ENCODE measurements around the gene LMTK2. TPM values are rescaled to one million over a fixed set of nuclear protein-coding genes. Genes with fewer than 3 reads are reported as not detected.

The LMTK2 gene
- total RNA-seq, 1 donor from 2014 or later: 17.7 TPM

GRCh38 chr7:98085674-98086073 lies 21.0 kb upstream of the LMTK2 start:
- no peaks in the 10 kb centered on the region for H3K27me3 Mint-ChIP-seq (ENCODE audit: insufficient read depth)

GRCh38 chr7:98086281-98086718 lies 20.4 kb upstream of the LMTK2 start:
- no peaks in the 10 kb centered on the region for H3K27me3 Mint-ChIP-seq (ENCODE audit: insufficient read depth)
- H3K4me3 Mint-ChIP-seq: no peak overlapping the region
- intact Hi-C loops (cut with micrococcal nuclease): no loop called here
- DNase-seq (ENCODE audit: low spot score): no peak
- no peaks in the 10 kb centered on the region for H3K9me3 Mint-ChIP-seq
- H3K4me1 Mint-ChIP-seq (ENCODE audit: low read depth): no peaks in the 10 kb centered on the region
- no peaks in the 10 kb centered on the region for H3K36me3 Mint-ChIP-seq (ENCODE audit: low read depth)
- no peak overlapping the region for H3K27ac Mint-ChIP-seq

More at GRCh38 chr7:98085674-98086073, 21.0 kb upstream of the LMTK2 start:
- no peaks in the 10 kb centered on the region for H3K4me1 Mint-ChIP-seq (ENCODE audit: low read depth)
- H3K4me3 Mint-ChIP-seq: no peak overlapping the region
- no peak for DNase-seq (ENCODE audit: low spot score)
- no peaks in the 10 kb centered on the region for H3K9me3 Mint-ChIP-seq
- H3K36me3 Mint-ChIP-seq (ENCODE audit: low read depth): no peaks in the 10 kb centered on the region
- H3K27ac Mint-ChIP-seq: no peak overlapping the region
- intact Hi-C loops (cut with micrococcal nuclease): no loop called here

- intact Hi-C loops (cut with micrococcal nuclease): no loop called here
- no peak for DNase-seq (ENCODE audit: low spot score)
- Mint-ChIP-seq H3K27me3 (ENCODE audit: insufficient read depth) (no peaks in the 10 kb centered on the region), H3K4me3 (no peak overlapping the region), H3K27ac (no peak overlapping the region), H3K36me3 (ENCODE audit: low read depth) (no peaks in the 10 kb centered on the region), H3K4me1 (ENCODE audit: low read depth) (no peaks in the 10 kb centered on the region), H3K9me3 (no peaks in the 10 kb centered on the region)
Observed at GRCh38 chr7:98088109-98088508, 18.6 kb upstream of the LMTK2 start.

GRCh38 chr7:98090116-98090515 lies 16.5 kb upstream of the LMTK2 start:
- Mint-ChIP-seq H3K27ac (no peak overlapping the region), H3K36me3 (ENCODE audit: low read depth) (no peaks in the 10 kb centered on the region), H3K27me3 (ENCODE audit: insufficient read depth) (peaks cover 7% of the 10 kb centered on the region), H3K4me1 (ENCODE audit: low read depth) (no peaks in the 10 kb centered on the region), H3K9me3 (no peaks in the 10 kb centered on the region), H3K4me3 (no peak overlapping the region)
- no peak for DNase-seq (ENCODE audit: low spot score)
- intact Hi-C loops (cut with micrococcal nuclease): no loop called here

GRCh38 chr7:98091061-98091460 lies 15.6 kb upstream of the LMTK2 start:
- Mint-ChIP-seq H3K27ac (no peak overlapping the region), H3K27me3 (ENCODE audit: insufficient read depth) (peaks cover 7% of the 10 kb centered on the region), H3K36me3 (ENCODE audit: low read depth) (no peaks in the 10 kb centered on the region), H3K4me3 (no peak overlapping the region), H3K9me3 (no peaks in the 10 kb centered on the region), H3K4me1 (ENCODE audit: low read depth) (no peaks in the 10 kb centered on the region)
- intact Hi-C loops (cut with micrococcal nuclease): no loop called here
- no peak for DNase-seq (ENCODE audit: low spot score)

GRCh38 chr7:98091523-98091922 lies 15.1 kb upstream of the LMTK2 start:
- Mint-ChIP-seq H3K27ac (no peak overlapping the region), H3K9me3 (peaks cover 2% of the 10 kb centered on the region), H3K27me3 (ENCODE audit: insufficient read depth) (peaks cover 7% of the 10 kb centered on the region), H3K36me3 (ENCODE audit: low read depth) (no peaks in the 10 kb centered on the region), H3K4me3 (no peak overlapping the region), H3K4me1 (ENCODE audit: low read depth) (no peaks in the 10 kb centered on the region)
- DNase-seq (ENCODE audit: low spot score): no peak
- intact Hi-C loops (cut with micrococcal nuclease): no loop called here

GRCh38 chr7:98097042-98097645 lies 9.5 kb upstream of the LMTK2 start:
- H3K9me3 Mint-ChIP-seq: peaks cover 31% of the 10 kb centered on the region
- intact Hi-C loops (cut with micrococcal nuclease): no loop called here
- H3K27me3 Mint-ChIP-seq (ENCODE audit: insufficient read depth): peaks cover 15% of the 10 kb centered on the region
- H3K36me3 Mint-ChIP-seq (ENCODE audit: low read depth): no peaks in the 10 kb centered on the region
- no peak overlapping the region for H3K4me3 Mint-ChIP-seq
- H3K4me1 Mint-ChIP-seq (ENCODE audit: low read depth): no peaks in the 10 kb centered on the region
- no peak for DNase-seq (ENCODE audit: low spot score)
- no peak overlapping the region for H3K27ac Mint-ChIP-seq

- Mint-ChIP-seq H3K4me1 (ENCODE audit: low read depth) (no peaks in the 10 kb centered on the region), H3K36me3 (ENCODE audit: low read depth) (no peaks in the 10 kb centered on the region)
Observed at GRCh38 chr7:98100088-98100487, 6.6 kb upstream of the LMTK2 start.

GRCh38 chr7:98102170-98102569 lies 4.5 kb upstream of the LMTK2 start:
- peaks cover 5% of the 10 kb centered on the region for H3K4me1 Mint-ChIP-seq (ENCODE audit: low read depth)
- no peak overlapping the region for H3K4me3 Mint-ChIP-seq
- H3K27me3 Mint-ChIP-seq (ENCODE audit: insufficient read depth): peaks cover 8% of the 10 kb centered on the region
- peaks cover 23% of the 10 kb centered on the region for H3K9me3 Mint-ChIP-seq
- intact Hi-C loops (cut with micrococcal nuclease): no loop called here
- H3K36me3 Mint-ChIP-seq (ENCODE audit: low read depth): no peaks in the 10 kb centered on the region
- H3K27ac Mint-ChIP-seq: no peak overlapping the region
- no peak for DNase-seq (ENCODE audit: low spot score)

More at GRCh38 chr7:98100088-98100487, 6.6 kb upstream of the LMTK2 start:
- Mint-ChIP-seq H3K9me3 (peaks cover 32% of the 10 kb centered on the region), H3K4me3 (no peak overlapping the region), H3K27me3 (ENCODE audit: insufficient read depth) (peaks cover 8% of the 10 kb centered on the region), H3K27ac (no peak overlapping the region)
- intact Hi-C loops (cut with micrococcal nuclease): no loop called here
- DNase-seq (ENCODE audit: low spot score): no peak

- peaks cover 2% of the 10 kb centered on the region for H3K36me3 Mint-ChIP-seq (ENCODE audit: low read depth)
- no peaks in the 10 kb centered on the region for H3K27me3 Mint-ChIP-seq (ENCODE audit: insufficient read depth)
- peak overlapping the region; percentile 96 for H3K4me3 Mint-ChIP-seq
- H3K4me1 Mint-ChIP-seq (ENCODE audit: low read depth): peaks cover 27% of the 10 kb centered on the region
- no peak for DNase-seq (ENCODE audit: low spot score)
- intact Hi-C loops (cut with micrococcal nuclease): loop anchor here (1.0 to 5.0 kb wide), 9 partner anchors 27 to 989 kb away; partner anchors contain the start of genes ASNS, BRI3, SDHAF3 and TECPR1
- peaks cover 5% of the 10 kb centered on the region for H3K9me3 Mint-ChIP-seq
- peak overlapping the region; percentile 88 for H3K27ac Mint-ChIP-seq
Observed at GRCh38 chr7:98105942-98106544, 619 bp upstream of the LMTK2 start.

- DNase-seq (ENCODE audit: low spot score): no peak
- H3K4me3 Mint-ChIP-seq: peak overlapping the region; percentile 96
- no peaks in the 10 kb centered on the region for H3K27me3 Mint-ChIP-seq (ENCODE audit: insufficient read depth)
- intact Hi-C loops (cut with micrococcal nuclease): loop anchor here (2.0 to 5.0 kb wide), 3 partner anchors 173 to 990 kb away; partner anchors contain the start of genes BRI3, SDHAF3 and TRRAP
- peaks cover 2% of the 10 kb centered on the region for H3K36me3 Mint-ChIP-seq (ENCODE audit: low read depth)
- peak overlapping the region; percentile 36 for H3K27ac Mint-ChIP-seq
- H3K4me1 Mint-ChIP-seq (ENCODE audit: low read depth): peaks cover 27% of the 10 kb centered on the region
- H3K9me3 Mint-ChIP-seq: no peaks in the 10 kb centered on the region
Observed at GRCh38 chr7:98107313-98107721, 655 bp downstream of the LMTK2 start.

- H3K27me3 Mint-ChIP-seq (ENCODE audit: insufficient read depth): no peaks in the 10 kb centered on the region
- peaks cover 27% of the 10 kb centered on the region for H3K4me1 Mint-ChIP-seq (ENCODE audit: low read depth)
Observed at GRCh38 chr7:98110249-98111022, 3.8 kb downstream of the LMTK2 start.

GRCh38 chr7:98112077-98112476 lies 5.4 kb downstream of the LMTK2 start:
- Mint-ChIP-seq H3K4me1 (ENCODE audit: low read depth) (peaks cover 23% of the 10 kb centered on the region), H3K9me3 (peaks cover 3% of the 10 kb centered on the region), H3K27ac (no peak overlapping the region), H3K27me3 (ENCODE audit: insufficient read depth) (no peaks in the 10 kb centered on the region), H3K4me3 (no peak overlapping the region), H3K36me3 (ENCODE audit: low read depth) (peaks cover 4% of the 10 kb centered on the region)
- intact Hi-C loops (cut with micrococcal nuclease): no loop called here
- DNase-seq (ENCODE audit: low spot score): no peak

More at GRCh38 chr7:98110249-98111022, 3.8 kb downstream of the LMTK2 start:
- Mint-ChIP-seq H3K4me3 (no peak overlapping the region), H3K27ac (no peak overlapping the region), H3K36me3 (ENCODE audit: low read depth) (peaks cover 4% of the 10 kb centered on the region), H3K9me3 (peaks cover 3% of the 10 kb centered on the region)
- no peak for DNase-seq (ENCODE audit: low spot score)
- intact Hi-C loops (cut with micrococcal nuclease): no loop called here

All from activated T-helper 1 cell treated with anti-CD3 and anti-CD28 coated beads, Interleukin-12 subunit alpha, Interleukin-12 subunit beta, Interleukin-2, Interleukin-4 antibody, amounts not matched to agents 30 ng/mL and 10 ng/mL and 1 ng/mL, durations not matched to agents 14 hours and 24 hours and 36 hours (primary cell).